HG02852 (cell line): ENCODE data around the gene METTL23.
"Not testable (repeated sequence)": the region's sequence is repeated elsewhere in the genome, so short reads cannot be mapped to it uniquely, and the experiment has no call there.

Experiments
- ATAC-seq: cut with Tn5 transposase; IDR thresholded peaks from one replicate; pipeline ENCODE4 v1.9.1; 2021; ENCODE audit warnings: mild to moderate bottlenecking, moderate library complexity; ENCODE audit not compliant: unreplicated experiment

The METTL23 gene

DNA sequence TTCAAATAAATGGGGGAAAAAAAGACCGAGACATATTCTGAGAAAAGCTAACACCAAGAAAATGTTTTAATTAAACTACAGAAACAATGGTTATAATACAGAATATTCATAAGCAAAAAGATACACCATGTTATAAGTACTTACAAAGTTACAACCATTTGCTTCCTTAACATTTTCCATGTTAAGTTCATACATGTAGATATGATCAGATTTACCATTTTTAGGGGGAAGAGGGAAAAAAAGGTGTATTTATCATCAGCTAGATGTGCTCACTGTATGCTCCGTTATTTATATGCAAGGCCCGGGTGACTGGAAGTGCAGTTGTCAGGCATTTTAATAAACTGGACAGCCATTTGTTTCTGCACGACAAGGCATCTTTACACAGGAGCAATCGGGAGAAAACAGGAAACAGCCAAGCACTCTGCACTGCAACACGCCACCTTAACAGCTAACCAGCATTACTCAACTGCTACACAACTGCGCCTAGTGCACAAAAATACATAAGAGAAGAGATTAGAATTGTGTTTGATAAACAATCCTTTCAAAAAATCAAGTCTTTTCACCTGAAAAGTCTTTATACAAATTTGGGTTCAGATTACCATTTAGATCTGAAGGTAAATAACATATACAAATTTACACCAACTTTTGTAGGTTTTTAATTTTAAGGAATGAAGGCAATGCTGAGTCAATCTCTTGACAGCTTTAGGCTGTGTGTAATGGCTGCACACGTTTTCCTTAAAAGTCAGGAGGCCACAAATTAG lies 7.6 kb downstream of the METTL23 start:
- no peak for ATAC-seq

DNA sequence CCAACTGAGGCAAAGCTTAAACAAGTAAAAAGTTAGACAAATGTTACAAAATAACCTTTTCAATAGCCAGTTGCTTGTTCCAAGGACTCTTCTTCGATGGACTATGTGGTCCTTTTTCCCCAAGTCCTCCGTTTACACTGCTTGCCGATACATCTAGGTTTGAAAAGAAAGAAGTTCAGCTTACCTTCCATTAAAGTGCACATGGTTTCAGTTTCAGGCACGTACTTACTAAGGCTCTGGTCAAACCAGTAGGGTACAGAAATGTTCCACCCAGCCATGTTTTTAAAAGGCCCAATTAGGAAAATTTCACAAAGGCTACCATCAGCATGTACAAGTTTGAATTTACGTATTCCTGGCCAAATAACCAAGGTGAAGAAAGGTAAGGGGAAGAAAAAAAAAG lies 8.4 kb downstream of the METTL23 start:
- ATAC-seq = no peak

DNA sequence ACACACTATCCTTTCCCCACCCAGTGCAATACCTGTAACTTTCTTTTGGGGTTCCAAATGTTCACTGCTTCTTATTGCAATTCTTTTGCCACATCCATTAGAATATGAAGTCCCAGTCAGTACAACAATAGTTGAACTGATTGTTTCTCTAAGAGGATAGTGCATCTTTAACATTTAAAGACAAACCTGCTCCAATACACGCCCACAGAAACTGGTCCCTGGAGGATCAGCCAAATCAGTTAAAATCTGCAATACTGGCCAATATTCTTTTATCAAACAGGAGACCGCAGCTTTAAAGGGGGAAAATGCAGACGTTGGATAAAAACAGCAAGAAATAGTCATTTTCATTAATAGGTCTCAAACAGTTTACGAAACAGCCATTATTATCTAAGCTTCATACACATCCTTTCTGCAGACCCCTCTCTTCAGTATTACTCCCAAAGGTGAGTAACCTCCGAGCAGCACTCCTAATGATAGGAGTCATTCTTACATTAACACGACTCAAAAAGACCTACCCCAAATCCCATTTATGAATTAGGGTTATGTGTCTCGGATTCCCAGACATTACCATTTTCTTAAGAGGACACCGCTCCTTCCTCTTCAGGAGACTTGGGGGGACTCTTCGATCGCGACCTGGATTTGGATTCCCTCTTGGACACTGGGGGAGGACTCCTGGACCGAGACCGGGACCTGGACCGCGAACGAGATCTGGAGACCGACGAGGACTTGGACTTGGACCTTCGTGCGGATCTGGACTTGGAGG lies 9.1 kb downstream of the METTL23 start:
- ATAC-seq = no peak

DNA sequence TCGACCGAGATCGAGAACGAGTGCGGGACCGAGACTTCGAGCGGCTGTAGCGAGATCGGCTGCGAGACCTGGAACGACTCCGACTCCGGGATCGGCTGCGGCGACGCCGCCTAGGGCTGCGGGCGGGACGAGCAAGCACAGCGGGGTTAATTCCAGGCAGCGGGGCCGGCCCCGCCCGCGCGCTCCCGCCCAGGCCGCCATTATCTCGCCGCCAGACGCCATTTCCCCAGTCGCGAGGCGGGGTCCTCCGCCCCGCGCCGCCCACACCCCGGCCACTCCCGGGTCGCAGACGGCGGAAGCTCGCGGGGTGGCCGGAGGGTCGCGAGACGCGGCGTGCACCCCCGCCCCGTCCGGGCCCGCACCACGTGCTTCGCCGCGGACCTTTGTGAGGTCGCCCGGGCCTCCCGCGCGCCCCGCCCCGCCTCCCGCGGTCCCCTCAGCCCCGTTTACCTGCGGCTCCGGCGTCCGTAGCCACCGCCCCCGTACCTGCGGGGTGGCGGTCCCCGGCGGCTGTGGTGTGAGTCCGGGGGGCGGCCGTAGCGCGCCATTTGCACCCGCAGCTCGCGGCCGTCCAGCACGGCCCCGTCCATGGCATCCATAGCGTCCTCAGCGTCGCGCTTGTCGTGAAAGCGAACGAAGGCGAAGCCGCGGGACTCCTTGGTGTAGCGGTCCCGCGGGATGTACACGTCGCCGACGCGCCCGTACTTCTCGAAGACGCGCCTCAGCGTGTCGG lies 9.9 kb downstream of the METTL23 start:
- ATAC-seq = peak; percentile 13

DNA sequence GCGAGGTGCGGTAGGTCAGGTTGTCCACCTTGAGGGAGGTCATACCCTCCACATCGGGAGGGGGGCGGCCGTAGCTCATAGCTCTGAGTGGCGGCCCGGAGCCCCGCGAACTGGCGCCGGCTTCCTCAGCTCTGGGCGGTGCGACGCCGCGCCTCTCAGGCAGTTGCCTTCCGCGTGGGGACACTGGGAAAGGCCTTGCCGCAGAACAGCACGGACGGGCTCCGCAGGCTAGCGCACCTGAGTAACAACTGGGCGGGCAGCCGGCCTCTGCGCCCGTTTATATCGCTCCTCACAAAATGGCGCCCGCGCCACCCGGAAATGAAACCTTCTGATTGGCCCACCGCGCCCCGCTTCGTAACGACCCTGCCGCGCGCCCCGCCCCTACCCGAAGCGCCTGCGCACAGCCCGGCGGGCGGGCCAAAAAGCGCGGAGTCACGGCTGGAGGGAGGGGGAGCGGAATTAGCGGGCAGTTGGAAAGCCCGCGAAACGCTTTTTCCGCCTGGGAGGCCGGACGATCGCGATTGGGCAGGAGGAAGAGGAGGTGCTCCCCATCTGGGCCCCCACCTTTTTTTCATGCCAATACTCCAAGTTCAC lies 10.5 kb downstream of the METTL23 start, which contains the start of gene SRSF2:
SRSF2 (minus strand) TSS at position 250 of the 594 bp plus-strand sequence; CDS start at position 79, 171 bp downstream.
- ATAC-seq = peak; percentile 57

DNA sequence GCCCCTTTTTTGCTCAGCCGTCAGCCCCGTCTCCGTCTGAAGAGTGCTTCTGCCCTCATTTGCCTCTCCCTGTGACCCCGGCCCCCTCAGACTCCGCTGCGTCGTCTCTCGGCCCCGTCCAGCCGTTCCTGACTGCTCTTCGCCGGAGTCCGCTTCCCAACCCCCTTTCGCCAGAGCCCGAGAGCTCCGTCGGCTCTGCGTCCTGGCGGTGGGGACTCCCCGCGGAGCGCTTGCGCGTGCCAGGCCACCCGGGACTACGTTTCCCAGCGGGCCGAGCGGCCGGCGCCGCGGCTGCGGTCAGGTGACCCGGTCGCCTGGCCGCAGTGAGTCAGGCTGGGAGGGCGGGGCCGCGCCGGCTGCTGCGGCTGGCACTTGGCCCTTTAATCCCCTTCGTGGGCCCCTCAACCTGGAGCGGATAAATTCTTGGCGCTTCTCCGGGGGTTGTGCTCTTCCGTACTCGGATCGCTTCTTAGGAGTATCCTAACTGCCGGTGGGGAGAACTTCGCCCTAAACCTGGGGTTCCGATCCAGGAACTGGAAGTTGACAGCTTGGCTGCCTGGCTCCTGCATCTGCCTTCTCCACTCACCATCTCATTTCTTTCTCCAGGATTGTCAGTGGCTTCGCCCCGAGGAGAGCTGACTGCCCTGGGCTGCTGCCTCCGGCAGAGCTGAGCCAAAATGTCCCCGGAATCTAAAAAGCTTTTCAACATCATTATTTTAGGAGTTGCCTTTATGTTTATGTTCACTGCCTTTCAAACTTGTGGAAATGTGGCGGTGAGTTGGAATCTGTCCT lies 11.2 kb downstream of the METTL23 start, which contains the start of gene MFSD11:
MFSD11 (plus strand) TSS at position 444 of the 792 bp plus-strand sequence; CDS start at position 678, 234 bp downstream.
- peak; percentile 59 for ATAC-seq

DNA sequence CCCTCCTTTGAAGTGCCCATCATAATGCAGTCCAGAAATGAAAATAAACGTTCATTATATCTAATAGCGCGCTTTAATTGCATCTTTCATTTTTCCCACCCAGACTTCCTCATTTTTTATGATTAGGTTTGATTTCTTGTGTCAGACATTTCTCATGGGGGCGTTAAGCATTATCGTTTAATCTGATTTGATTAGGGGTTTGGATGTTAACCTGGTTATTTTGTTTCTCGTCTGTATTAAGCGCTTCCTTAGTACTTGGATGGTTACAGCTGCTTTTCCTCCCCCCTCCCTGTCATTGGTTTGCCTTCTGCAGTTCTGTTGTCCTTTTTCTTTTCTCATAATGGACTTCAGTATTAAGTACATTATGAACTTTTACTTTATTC lies 11.8 kb downstream of the METTL23 start:
- ATAC-seq = no peak

DNA sequence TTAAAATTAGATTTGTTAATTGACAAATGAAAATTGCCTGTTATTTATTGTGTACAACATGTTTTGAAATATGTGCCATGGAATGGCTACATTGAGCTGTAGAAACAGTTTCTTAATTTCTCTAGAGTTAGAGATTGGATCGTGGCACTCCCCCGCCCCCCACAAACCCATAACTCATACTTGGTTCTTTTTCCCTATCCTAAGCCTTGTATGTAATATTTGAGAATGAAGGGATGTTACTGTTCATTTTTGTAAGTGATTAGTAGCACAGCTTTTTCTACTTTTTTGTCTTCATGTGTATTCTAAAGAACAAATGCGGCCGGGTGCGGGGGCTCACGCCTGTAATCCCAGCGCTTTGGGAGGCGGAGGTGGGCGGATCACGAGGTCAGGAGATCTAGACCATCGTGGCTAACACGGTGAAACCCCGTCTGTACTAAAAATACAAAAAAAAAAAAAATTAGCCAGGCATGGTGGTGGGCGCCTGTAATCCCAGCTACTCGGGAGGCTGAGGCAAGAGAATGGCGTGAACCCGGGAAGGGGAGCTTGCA lies 13.0 kb downstream of the METTL23 start:
- ATAC-seq = not testable (repeated sequence)

DNA sequence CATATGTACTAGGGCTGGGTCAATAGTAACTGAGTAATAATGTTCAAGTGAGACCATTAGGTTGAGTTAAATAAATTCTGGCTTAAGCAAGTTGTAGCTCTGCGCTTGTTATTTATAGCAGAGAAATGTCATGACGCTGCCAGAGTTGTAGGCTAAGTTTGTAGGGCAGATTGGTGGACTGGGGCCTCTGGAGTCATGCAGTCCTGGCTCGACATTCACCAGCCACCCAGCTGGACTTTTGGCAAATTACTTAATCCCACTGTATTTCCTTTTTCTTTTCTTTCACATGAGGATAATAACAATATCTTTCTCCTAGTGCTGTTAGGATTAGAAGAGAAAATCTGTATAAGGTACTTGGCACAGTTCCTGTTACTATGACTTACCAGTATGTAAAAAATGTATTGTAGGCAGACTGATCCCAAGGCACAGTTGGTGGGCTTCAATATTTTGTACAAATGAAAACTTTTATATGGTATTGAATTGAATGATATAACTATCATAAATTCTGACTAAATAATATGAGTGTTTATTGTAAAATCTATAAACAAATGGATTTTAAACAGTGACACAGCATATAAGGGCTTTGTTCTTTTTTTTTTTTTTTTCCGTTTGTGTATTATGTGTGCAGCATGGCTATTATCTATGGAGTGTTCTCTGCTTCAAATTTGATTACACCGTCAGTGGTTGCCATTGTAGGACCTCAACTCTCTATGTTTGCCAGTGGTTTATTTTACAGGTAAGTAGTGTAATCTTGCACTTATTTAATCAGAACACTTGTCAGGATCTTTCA lies 13.9 kb downstream of the METTL23 start:
- ATAC-seq = no peak

DNA sequence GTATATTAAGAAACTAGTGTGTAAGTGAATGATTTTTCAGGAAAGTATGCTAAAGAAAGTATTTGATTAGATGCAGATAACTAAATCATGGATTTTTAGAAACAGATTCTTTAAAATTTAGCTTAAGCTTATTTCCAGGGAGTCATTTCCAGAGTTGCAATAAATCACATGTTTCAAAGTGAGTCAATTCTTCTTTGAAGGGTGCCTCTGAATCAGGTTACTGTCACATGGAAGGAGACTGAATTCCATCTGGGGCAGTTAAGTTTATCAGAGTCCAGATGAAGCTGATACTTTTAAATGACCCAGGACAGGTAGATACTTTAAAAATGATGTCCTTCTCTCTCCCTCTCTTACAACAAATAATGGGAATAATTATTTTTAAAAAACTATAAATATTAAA lies 16.3 kb downstream of the METTL23 start:
- ATAC-seq = no peak

DNA sequence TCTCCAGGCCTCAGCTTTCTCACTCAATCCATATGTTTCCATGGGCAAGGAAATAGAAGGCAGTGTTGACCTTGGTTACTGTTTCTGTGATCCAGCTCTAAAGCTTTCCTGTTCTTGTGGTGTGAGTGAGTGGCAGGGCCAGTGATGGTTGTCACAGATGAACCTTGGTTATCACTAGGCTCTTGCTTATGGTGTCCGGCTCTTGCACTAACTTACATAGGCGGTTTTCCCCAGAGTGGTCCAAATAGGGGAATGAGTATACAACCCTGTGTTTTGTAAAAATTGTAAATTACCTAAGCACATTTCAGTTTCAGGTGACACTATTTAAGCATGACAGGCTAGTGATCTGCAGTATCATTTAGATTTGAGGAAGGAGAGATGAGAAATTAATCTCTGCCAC lies 18.1 kb downstream of the METTL23 start:
- no peak for ATAC-seq

DNA sequence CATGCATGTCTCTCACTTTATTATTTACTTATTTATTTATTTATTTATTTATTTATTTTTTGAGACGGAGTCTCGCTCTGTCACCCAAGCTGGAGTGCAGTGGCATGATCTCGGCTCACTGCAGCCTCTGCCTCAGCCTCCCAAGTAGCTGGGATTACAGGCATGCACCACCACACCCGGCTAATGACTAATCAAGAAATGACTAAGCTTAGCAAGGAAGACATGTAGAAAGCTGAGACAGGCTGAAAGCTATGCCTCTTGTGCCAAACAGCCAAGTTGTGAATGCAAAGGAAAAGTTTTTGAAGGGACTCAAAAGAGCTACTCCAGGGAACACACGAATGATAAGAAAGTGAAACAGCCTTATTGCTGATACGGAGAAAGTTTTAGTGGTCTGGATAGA lies 19.1 kb downstream of the METTL23 start:
- not testable (repeated sequence) for ATAC-seq

DNA sequence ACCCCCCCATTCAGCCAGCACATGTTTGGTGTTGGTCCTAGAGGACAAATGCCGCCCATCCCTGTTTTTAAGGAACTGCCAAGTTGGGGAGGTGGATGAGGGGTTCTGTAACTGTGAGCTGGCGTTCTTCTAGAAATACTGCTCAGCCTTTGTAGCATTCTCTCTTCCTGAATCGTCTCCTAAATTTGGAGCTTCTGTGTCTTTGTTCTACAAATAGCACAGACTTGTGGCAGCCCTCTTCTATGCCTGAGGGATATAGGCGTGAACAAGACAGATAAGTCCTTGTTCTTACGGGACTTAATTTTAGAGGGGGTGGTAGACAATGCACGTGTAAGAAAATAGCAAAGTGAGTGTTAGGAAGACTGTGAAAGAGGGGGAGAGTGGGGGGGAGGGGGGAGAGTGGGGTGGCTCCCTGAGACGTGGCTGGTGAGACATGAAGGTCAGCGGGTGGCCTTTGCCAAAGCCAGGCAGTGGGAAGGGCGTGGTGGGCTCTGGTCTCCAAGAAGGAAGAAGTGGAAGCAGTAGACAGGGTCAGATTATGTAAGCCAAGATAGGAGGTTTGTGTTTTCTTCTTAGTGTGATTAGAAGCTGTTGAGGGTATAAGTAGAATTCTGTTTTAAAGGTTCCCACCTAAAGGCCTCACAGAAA lies 21.2 kb downstream of the METTL23 start:
- ATAC-seq = no peak

DNA sequence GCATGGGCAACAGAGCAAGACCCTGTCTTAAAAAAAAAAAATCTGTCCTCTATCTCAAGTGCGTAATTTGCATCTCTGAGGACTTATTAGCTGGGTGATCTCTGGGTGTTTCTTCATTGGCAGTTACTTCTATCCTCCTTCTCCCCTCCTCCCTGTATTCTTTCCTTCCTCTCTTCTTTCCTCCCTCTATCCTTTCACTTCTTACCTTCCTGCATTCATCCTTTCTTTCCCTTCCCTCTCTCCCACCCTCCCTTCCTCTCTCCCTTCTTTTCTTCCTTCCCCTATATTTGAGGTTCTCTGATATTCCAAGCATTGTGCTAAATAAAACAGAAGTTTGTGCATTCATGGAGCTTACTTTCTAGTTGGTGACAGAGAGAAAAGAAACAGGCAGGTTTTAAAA lies 22.0 kb downstream of the METTL23 start:
- no peak for ATAC-seq

DNA sequence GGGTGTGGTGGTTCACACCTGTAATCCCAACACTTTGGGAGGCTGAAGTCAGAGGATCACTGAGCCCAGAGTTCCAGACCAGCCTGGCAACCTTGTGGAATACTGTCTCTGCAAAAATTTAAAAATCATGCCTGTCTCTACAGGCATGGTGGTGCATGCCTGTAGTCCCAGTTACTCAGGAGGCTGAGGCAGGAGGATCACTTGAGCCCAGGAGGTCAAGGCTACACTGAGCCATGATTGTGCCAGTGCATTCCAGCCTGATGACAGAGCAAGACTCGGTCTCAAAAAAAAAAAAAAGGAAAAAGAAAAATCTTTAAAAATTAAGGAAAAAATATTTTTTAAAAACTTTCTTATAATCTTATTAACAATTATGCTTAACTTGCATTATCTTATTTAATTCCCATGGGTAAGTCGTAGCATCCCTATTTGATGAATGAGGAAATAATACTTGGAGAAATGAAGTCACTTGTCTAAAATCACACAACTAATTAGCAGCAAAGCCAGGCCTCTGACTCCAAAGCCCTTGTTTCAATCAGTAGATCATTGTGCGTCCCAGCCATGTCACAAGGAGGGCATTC lies 24.9 kb downstream of the METTL23 start:
- ATAC-seq = no peak

DNA sequence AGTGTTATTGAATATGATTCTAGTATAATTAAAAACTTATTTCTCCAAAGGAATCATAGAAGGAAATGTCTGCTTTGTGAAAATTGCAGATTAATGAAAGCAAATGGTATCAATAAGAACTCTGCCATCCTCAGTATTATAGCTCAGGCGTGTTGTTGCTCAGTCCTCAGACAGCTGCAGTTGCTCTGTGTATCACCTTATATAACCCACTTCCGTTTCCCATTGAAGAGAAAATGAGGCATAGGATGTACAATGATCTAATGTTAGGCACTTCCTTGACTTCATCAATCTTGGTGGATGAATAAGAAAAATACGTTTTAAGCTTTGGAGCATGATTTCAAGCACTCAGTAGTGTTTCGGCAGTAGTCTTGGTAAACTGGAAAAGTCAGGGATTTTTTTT lies 25.4 kb downstream of the METTL23 start:
- no peak for ATAC-seq

DNA sequence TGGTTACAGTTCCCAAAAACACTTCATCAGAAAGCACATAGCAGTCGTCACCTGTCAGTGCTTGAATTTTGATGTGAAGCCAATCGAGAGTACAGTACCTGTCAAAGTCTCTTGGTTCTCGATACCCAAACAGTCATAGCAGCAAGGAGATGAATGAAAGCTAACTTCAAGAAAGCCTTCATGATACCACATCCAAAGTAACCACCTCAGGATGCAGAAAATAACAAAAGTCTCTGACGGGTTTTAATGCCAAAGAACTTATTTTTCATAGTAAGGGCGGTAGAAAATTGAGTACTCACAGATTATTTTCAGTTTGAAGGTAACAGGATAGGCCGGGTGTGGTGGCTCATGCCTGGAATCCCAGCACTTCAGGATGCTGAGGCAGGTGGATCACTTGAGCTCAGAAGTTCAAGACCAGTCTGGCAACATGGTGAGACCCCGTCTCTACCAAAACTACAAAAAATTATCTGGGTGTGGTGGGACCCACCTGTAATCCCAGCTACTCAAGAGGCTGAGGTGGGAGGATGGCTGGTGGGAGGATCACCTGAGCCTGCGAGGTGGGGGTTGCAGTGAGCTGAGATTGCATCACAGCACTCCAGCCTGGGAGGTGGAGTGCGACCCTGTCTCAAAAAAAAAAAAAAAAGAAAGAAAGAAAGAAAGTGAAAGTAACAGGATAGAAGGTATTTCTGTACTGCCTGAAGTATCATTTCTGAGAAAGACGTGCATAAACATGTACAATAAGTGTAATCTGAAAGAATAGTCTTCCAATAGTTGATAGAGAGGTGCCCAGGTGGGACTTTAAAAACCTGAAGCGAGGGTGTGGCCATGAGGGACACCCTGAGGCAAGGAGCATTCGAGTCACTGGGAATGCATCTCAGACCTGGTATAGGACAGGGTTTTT lies 26.7 kb downstream of the METTL23 start:
- ATAC-seq = no peak
